ENCODE results near the gene ATP6V1G3. TPM values are rescaled to one million over a fixed set of nuclear protein-coding genes. Genes with fewer than 3 reads are reported as not detected.
"Not testable (repeated sequence)": the region's sequence is repeated elsewhere in the genome, so short reads cannot be mapped to it uniquely, and the experiment has no call there.

ATP6V1G3 gene
- not detected for total RNA-seq

- no peaks in the 10 kb centered on the region for H3K36me3 ChIP-seq
- H3K4me3 ChIP-seq = no peak within 1 kb of the TSS
- H3K27me3 ChIP-seq (replicated peaks; ENCODE audit: insufficient read depth) = no peaks in the 10 kb centered on the region
- no peaks in the 10 kb centered on the region for H3K4me1 ChIP-seq (replicated peaks)
- no peaks in the 10 kb centered on the region for H3K9me3 ChIP-seq
- H3K27ac ChIP-seq = no peak within 1 kb of the TSS
- WGBS = 74% methylated on average over 1 of the region's 1 CpG
- no peak for TF ChIP-seq POLR2AphosphoS5 (IDR thresholded peaks at IDR 0.05)
- TF ChIP-seq POLR2A (IDR thresholded peaks at IDR 0.05) = no peak
- TF ChIP-seq CTCF (IDR thresholded peaks at IDR 0.05) = no peak
- intact Hi-C loops (cut with DNase I) = no loop called here
- no peak for DNase-seq (ENCODE audit: low spot score)
Observed at GRCh38 chr1:198540580-198540979, at the start of gene ATP6V1G3. ATP6V1G3 (minus strand) TSS chr1:198540680; CDS start chr1:198540650, 30 bp downstream.

GRCh38 chr1:198588845-198589244, 48.4 kb upstream of the ATP6V1G3 start:
- H3K27ac ChIP-seq = no peak overlapping the region
- no peaks in the 10 kb centered on the region for H3K36me3 ChIP-seq
- no peak overlapping the region for H3K4me3 ChIP-seq
- DNase-seq (ENCODE audit: low spot score) = no peak
- H3K4me1 ChIP-seq (replicated peaks) = no peaks in the 10 kb centered on the region
- no peaks in the 10 kb centered on the region for H3K9me3 ChIP-seq
- intact Hi-C loops (cut with DNase I) = no loop called here
- H3K27me3 ChIP-seq (replicated peaks; ENCODE audit: insufficient read depth) = no peaks in the 10 kb centered on the region
- TF ChIP-seq POLR2AphosphoS5 (IDR thresholded peaks at IDR 0.05) (no peak), POLR2A (IDR thresholded peaks at IDR 0.05) (no peak), CTCF (IDR thresholded peaks at IDR 0.05) (no peak)

- Histone ChIP-seq H3K36me3 (no peaks in the 10 kb centered on the region), H3K4me3 (no peak overlapping the region), H3K4me1 (replicated peaks) (no peaks in the 10 kb centered on the region), H3K27ac (no peak overlapping the region), H3K27me3 (replicated peaks; ENCODE audit: insufficient read depth) (no peaks in the 10 kb centered on the region), H3K9me3 (no peaks in the 10 kb centered on the region)
- no peak for DNase-seq (ENCODE audit: low spot score)
- intact Hi-C loops (cut with DNase I) = no loop called here
- WGBS = 95% methylated on average over 26 of the region's 26 CpGs
- no peak for TF ChIP-seq POLR2A (IDR thresholded peaks at IDR 0.05)
- no peak for TF ChIP-seq CTCF (IDR thresholded peaks at IDR 0.05)
- no peak for TF ChIP-seq POLR2AphosphoS5 (IDR thresholded peaks at IDR 0.05)
Observed at GRCh38 chr1:198584163-198584562, 43.7 kb upstream of the ATP6V1G3 start.

GRCh38 chr1:198583209-198583802, 42.8 kb upstream of the ATP6V1G3 start:
- H3K27ac ChIP-seq; DNase-seq (ENCODE audit: low spot score); H3K27me3 ChIP-seq (replicated peaks; ENCODE audit: insufficient read depth); H3K36me3 ChIP-seq; H3K9me3 ChIP-seq; H3K4me3 ChIP-seq; intact Hi-C loops (cut with DNase I); H3K4me1 ChIP-seq (replicated peaks): not testable (repeated sequence)
- WGBS = 93% methylated on average over 5 of the region's 5 CpGs

- Histone ChIP-seq H3K36me3 (no peaks in the 10 kb centered on the region), H3K27ac (no peak overlapping the region), H3K27me3 (replicated peaks; ENCODE audit: insufficient read depth) (no peaks in the 10 kb centered on the region), H3K4me1 (replicated peaks) (no peaks in the 10 kb centered on the region), H3K9me3 (no peaks in the 10 kb centered on the region), H3K4me3 (no peak overlapping the region)
- TF ChIP-seq POLR2A (IDR thresholded peaks at IDR 0.05) (no peak), CTCF (IDR thresholded peaks at IDR 0.05) (no peak), POLR2AphosphoS5 (IDR thresholded peaks at IDR 0.05) (no peak)
- intact Hi-C loops (cut with DNase I) = no loop called here
- no peak for DNase-seq (ENCODE audit: low spot score)
- 80% methylated on average over 1 of the region's 1 CpG for WGBS
Observed at GRCh38 chr1:198577444-198577843, 37.0 kb upstream of the ATP6V1G3 start.
